Peyer's patch (tissue), 4 donors: Measurements from ENCODE around the gene ATP2A2. TPM values are rescaled to one million over a fixed set of nuclear protein-coding genes. Genes with fewer than 3 reads are reported as not detected.

ENCODE experiments used
- DNase-seq, 3 donors: peaks; one replicate each; pipeline ENCODE4 v3.0.0-alpha.2; 2017 to 2019
- H3K27ac ChIP-seq, 4 donors: fragments of 200-600 bp; sonication (generic); one replicate each; pipeline ENCODE4 v1.5.1; 2016 to 2019
- H3K27me3 ChIP-seq, 2 donors: fragments of 200-600 bp; sonication (generic); one replicate each; pipeline ENCODE4 v1.5.1; 2019
- H3K36me3 ChIP-seq, 3 donors: fragments of 200-600 bp; sonication (generic); one replicate each; pipeline ENCODE4 v1.5.1; 2016 to 2019
- H3K4me1 ChIP-seq, 4 donors: fragments of 200-600 bp; sonication (generic); one replicate each; pipeline ENCODE4 v1.5.1; 2016 to 2019
- H3K4me3 ChIP-seq, 4 donors: fragments of 200-600 bp; sonication (generic); 1 replicate in 3 of 4; 2 replicates in 1 of 4; pipeline ENCODE4 v1.5.1; 2016 to 2019; ENCODE audit warnings: mild to moderate bottlenecking in 1 of 4
- H3K9me3 ChIP-seq, 4 donors: fragments of 200-600 bp; sonication (generic); one replicate each; pipeline ENCODE4 v1.5.1; 2016 to 2019; ENCODE audit warnings: mild to moderate bottlenecking in 1 of 4
- CTCF ChIP-seq, 6 experiments: fragments of 450-650 bp in 4 of 6; fragments of 200-600 bp in 2 of 6; sonication (generic) in 1 of 6; IDR thresholded peaks; one replicate each; pipeline ENCODE4 v1.5.1; 2017 to 2019; ENCODE audit warnings: antibody characterized with exemption in 6 of 6, mild to moderate bottlenecking in 3 of 6, moderate library complexity in 1 of 6
- POLR2A ChIP-seq, 2 donors: fragments of 450-650 bp; IDR thresholded peaks; one replicate each; pipeline ENCODE4 v1.5.1; 2017; ENCODE audit warnings: antibody characterized with exemption in 2 of 2, mild to moderate bottlenecking in 2 of 2, moderate library complexity in 2 of 2
- total RNA-seq, 4 donors: library from RNA; depleted of rRNA; stranded (reverse); fragments of >200 nt; gene quantifications; one replicate each; pipeline ENCODE4 v1.1.0, GENCODE V29; 2016

ATP2A2 gene
- total RNA-seq, 4 donors from 2014 or later, result 102 to 239 (median 208) TPM

GRCh38 chr12:110243227-110243626 is 37.8 kb upstream of the ATP2A2 start:
- DNase-seq, result no peak
- no peak for TF ChIP-seq POLR2A (IDR thresholded peaks at IDR 0.05)
- H3K9me3 ChIP-seq, result no peaks in the 10 kb centered on the region
- H3K4me3 ChIP-seq, result no peak overlapping the region
- H3K27ac ChIP-seq, result no peak overlapping the region
- H3K36me3 ChIP-seq, result no peaks in the 10 kb centered on the region
- peaks cover 0 to 20% (median 4%) of the 10 kb centered on the region in 4 donors for H3K4me1 ChIP-seq
- H3K27me3 ChIP-seq, result no peaks in the 10 kb centered on the region

- DNase-seq, result no peak
- Histone ChIP-seq H3K4me1 (peaks cover 0 to 31% (median 7%) of the 10 kb centered on the region in 4 donors), H3K9me3 (no peaks in the 10 kb centered on the region), H3K27me3 (no peaks in the 10 kb centered on the region), H3K4me3 (no peak overlapping the region), H3K36me3 (no peaks in the 10 kb centered on the region), H3K27ac (no peak overlapping the region)
- TF ChIP-seq CTCF (IDR thresholded peaks at IDR 0.05) (no peak), POLR2A (IDR thresholded peaks at IDR 0.05) (no peak)
Measured at GRCh38 chr12:110244372-110244771, 36.7 kb upstream of the ATP2A2 start.

GRCh38 chr12:110244829-110245228 is 36.2 kb upstream of the ATP2A2 start:
- no peaks in the 10 kb centered on the region for H3K9me3 ChIP-seq
- no peak overlapping the region for H3K4me3 ChIP-seq
- H3K36me3 ChIP-seq, result no peaks in the 10 kb centered on the region
- H3K27me3 ChIP-seq, result no peaks in the 10 kb centered on the region
- peaks cover 0 to 36% (median 7%) of the 10 kb centered on the region in 4 donors for H3K4me1 ChIP-seq
- H3K27ac ChIP-seq, result no peak overlapping the region
- no peak for DNase-seq
- TF ChIP-seq POLR2A (IDR thresholded peaks at IDR 0.05) (no peak), CTCF (IDR thresholded peaks at IDR 0.05) (no peak)

DNA sequence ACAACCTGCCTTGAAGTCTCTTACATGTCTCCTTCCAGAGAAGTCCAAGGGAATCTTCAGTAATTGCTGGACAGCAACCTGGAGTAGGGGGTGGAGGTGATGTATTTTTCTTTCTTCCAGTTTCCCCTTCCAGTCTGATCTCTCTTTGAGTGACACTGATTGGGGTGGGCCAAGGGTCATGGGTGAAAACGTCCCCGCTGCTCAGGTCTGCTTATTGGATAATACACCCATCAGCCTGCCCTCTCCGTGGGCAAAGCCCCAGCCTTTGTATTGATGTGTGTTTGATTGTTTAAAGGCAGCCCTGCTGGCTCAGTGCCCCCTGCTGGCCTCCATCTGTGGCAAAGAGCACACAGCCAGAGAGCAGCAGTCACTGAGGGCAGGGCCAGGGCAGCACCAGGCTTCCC is 35.7 kb upstream of the ATP2A2 start:
- Histone ChIP-seq H3K4me3 (no peak overlapping the region), H3K9me3 (no peaks in the 10 kb centered on the region), H3K36me3 (no peaks in the 10 kb centered on the region), H3K4me1 (peaks cover 0 to 40% (median 8%) of the 10 kb centered on the region in 4 donors), H3K27me3 (no peaks in the 10 kb centered on the region), H3K27ac (peak overlapping the region in 3 of 4 donors; percentile 82 to 94 (median 88))
- DNase-seq, result peak; percentile 43 to 87 (median 84)
- TF ChIP-seq CTCF (IDR thresholded peaks at IDR 0.05), result peak in 5 of 6 experiments; percentile 8 to 86 (median 72)
- TF ChIP-seq POLR2A (IDR thresholded peaks at IDR 0.05), result no peak

GRCh38 chr12:110246636-110247339 is 34.3 kb upstream of the ATP2A2 start:
- Histone ChIP-seq H3K27ac (peak overlapping the region in 3 of 4 donors; percentile 82 to 94 (median 88)), H3K4me3 (no peak overlapping the region), H3K27me3 (no peaks in the 10 kb centered on the region), H3K9me3 (no peaks in the 10 kb centered on the region), H3K4me1 (peaks cover 0 to 44% (median 9%) of the 10 kb centered on the region in 4 donors), H3K36me3 (no peaks in the 10 kb centered on the region)
- TF ChIP-seq CTCF (IDR thresholded peaks at IDR 0.05), result no peak
- TF ChIP-seq POLR2A (IDR thresholded peaks at IDR 0.05), result peak; percentile 44 to 75
- no peak for DNase-seq

GRCh38 chr12:110247340-110248095 is 33.5 kb upstream of the ATP2A2 start:
- TF ChIP-seq POLR2A (IDR thresholded peaks at IDR 0.05), result peak; percentile 57 to 73
- TF ChIP-seq CTCF (IDR thresholded peaks at IDR 0.05), result no peak
- Histone ChIP-seq H3K27me3 (no peaks in the 10 kb centered on the region), H3K4me1 (peaks cover 0 to 44% (median 9%) of the 10 kb centered on the region in 4 donors), H3K9me3 (no peaks in the 10 kb centered on the region), H3K27ac (peak overlapping the region in 3 of 4 donors; percentile 82 to 94 (median 88)), H3K36me3 (no peaks in the 10 kb centered on the region), H3K4me3 (peak overlapping the region in 2 of 4 donors; percentile 16 to 41)
- peak in 2 of 3 donors; percentile 86 to 90 for DNase-seq
